Body of pancreas (tissue), 4 donors: ENCODE results near the gene SAMD3. TPM values are rescaled to one million over a fixed set of nuclear protein-coding genes. Genes with fewer than 3 reads are reported as not detected.
"Not testable (repeated sequence)": the region's sequence is repeated elsewhere in the genome, so short reads cannot be mapped to it uniquely, and the experiment has no call there.

Experiments
- ATAC-seq: fragments of 150-250 bp; one replicate; pipeline ENCODE4 v1.9.1; 2016
- DNase-seq, 4 donors: peaks; one replicate each; pipeline ENCODE4 v3.0.0-alpha.2; 2019
- H3K27ac ChIP-seq, 4 donors: fragments of 200-600 bp; sonication (generic); 1 replicate in 3 of 4; 2 replicates in 1 of 4; pipeline versions ENCODE4 v1.5.1 to v1.6.1; 2016 to 2019; ENCODE audit warnings: mild to moderate bottlenecking in 1 of 4, mixed read lengths in 1 of 4, moderate library complexity in 1 of 4
- H3K27me3 ChIP-seq, 2 donors: fragments of 200-600 bp; sonication (generic); one replicate each; pipeline ENCODE4 v1.6.0; 2016; ENCODE audit warnings: mild to moderate bottlenecking in 1 of 2
- H3K36me3 ChIP-seq, 2 donors: fragments of 200-600 bp; sonication (generic); replicated peaks in 1 of 2; 2 replicates each; pipeline ENCODE4 v1.5.1; 2016; ENCODE audit warnings: low read depth in 2 of 2; ENCODE audit not compliant: insufficient read depth in 1 of 2
- H3K4me1 ChIP-seq: fragments of 200-600 bp; sonication (generic); one replicate; pipeline ENCODE4 v1.6.0; 2016
- H3K4me3 ChIP-seq, 2 donors: fragments of 200-600 bp; sonication (generic); 1 replicate in 1 of 2; 2 replicates in 1 of 2; pipeline ENCODE4 v1.5.1; 2016 to 2019
- H3K9me3 ChIP-seq, 3 donors: fragments of 200-600 bp; sonication (generic); 1 replicate in 2 of 3; 2 replicates in 1 of 3; pipeline ENCODE4 v1.5.1; 2016
- POLR2A ChIP-seq, 3 donors: fragments of 450-650 bp; IDR thresholded peaks; one replicate each; pipeline ENCODE4 v1.6.1; 2016; ENCODE audit warnings: antibody characterized with exemption in 3 of 3, mild to moderate bottlenecking in 2 of 3
- WGBS, 2 donors: methylation state at CpG; one replicate each; pipeline ENCODE4 v1.1.5; 2017; 5-methylcytosine and 5-hydroxymethylcytosine counted together
- intact Hi-C: fragments of 100-400 bp; cut with DNase I; formaldehyde crosslinking; loops from one replicate; pipeline ENCODE4 v1.15.1; 2023
- total RNA-seq, 2 donors: library from RNA; depleted of rRNA; stranded (reverse); fragments of >200 nt; gene quantifications; one replicate each; pipeline ENCODE4 v1.1.0, GENCODE V29; 2016
- TF ChIP-seq, protein P1 (sequence below), 7 experiments: fragments of 450-650 bp in 4 of 7; fragments of 200-600 bp in 3 of 7; sonication (generic) in 3 of 7; IDR thresholded peaks; one replicate each; pipeline ENCODE4 v1.5.1; 2016 to 2019; ENCODE audit warnings: antibody characterized with exemption in 7 of 7

The SAMD3 gene
- total RNA-seq, 2 donors from 2014 or later: 0.52 to 20.4 TPM

DNA sequence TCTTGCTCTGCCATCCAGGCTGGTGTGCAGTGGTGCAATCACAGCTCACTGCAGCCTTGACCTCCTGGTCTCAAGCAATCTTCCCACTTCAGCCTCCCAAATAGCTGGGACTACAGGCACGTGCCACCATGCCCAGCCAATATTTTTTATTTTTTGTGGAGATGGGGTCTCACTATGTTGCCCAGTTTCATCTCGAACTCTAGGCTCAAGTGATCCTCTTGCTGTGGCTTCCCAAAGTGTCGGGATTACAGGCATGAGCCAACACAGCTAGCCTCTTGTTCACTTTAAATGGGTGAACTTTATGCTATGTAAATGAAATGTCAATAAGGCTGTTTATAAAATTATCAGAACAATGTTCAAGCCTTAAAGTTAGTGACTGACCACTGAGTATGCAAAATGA, 37.1 kb downstream of the SAMD3 start:
- ATAC-seq: no peak
- DNase-seq: no peak
- Histone ChIP-seq H3K27ac (no peak overlapping the region), H3K4me1 (no peaks in the 10 kb centered on the region), H3K4me3 (no peak overlapping the region), H3K9me3 (no peaks in the 10 kb centered on the region), H3K36me3 (no peaks in the 10 kb centered on the region), H3K27me3 (no peaks in the 10 kb centered on the region)
- intact Hi-C loops: no loop called here
- WGBS, 2 donors: 64 to 75% methylated on average over 3 of the region's 3 CpGs
- TF ChIP-seq POLR2A (IDR thresholded peaks at IDR 0.05): no peak
- TF ChIP-seq, protein P1, sequence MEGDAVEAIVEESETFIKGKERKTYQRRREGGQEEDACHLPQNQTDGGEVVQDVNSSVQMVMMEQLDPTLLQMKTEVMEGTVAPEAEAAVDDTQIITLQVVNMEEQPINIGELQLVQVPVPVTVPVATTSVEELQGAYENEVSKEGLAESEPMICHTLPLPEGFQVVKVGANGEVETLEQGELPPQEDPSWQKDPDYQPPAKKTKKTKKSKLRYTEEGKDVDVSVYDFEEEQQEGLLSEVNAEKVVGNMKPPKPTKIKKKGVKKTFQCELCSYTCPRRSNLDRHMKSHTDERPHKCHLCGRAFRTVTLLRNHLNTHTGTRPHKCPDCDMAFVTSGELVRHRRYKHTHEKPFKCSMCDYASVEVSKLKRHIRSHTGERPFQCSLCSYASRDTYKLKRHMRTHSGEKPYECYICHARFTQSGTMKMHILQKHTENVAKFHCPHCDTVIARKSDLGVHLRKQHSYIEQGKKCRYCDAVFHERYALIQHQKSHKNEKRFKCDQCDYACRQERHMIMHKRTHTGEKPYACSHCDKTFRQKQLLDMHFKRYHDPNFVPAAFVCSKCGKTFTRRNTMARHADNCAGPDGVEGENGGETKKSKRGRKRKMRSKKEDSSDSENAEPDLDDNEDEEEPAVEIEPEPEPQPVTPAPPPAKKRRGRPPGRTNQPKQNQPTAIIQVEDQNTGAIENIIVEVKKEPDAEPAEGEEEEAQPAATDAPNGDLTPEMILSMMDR (IDR thresholded peaks at IDR 0.05): no peak

DNA sequence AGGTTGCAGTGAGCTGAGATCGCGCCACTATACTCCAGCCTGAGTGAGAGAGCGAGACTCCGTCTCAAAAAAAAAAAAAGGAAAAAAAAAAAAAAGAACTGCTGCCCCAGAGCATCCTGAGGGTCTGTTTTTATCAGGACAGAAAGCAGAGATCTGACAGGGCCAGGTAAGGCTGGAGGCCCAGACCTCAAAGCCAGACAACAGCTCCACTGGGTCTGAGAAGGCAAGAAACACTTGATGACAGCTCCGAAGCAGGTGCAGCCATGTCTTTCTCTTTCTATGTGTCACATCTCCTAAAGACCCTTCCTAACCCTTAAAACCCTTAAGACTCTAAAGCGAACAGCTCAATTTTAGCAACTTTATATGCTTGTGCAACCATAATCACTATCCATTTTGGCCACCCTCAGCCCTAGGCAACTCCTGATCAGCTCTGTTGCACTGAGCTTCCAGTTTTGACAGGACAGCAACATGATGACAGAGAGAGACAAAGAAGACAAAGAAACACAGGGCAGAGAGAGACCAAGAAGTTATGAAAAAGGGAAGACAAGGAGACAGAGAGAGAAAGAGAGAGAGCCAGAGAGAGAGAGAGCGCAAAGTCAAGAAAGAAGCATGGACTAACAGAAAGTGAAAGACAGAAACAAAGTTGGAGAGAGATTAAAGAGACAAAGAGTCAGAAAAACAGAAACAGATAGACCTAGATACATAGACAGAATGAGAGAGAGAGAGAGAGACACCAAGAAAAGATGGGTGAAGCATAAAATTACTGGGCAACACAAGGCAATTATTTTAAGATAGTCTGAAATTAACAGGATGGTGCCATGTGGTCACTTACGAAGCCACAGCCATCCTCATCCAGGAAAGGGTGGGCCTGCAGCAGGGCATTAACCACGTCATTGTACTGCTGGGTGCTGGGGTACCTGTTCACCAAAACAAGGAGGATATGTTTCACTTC, 39.2 kb downstream of the SAMD3 start:
- intact Hi-C loops: no loop called here
- Histone ChIP-seq H3K4me1 (no peaks in the 10 kb centered on the region), H3K4me3 (no peak overlapping the region), H3K27ac (no peak overlapping the region), H3K27me3 (no peaks in the 10 kb centered on the region), H3K9me3 (no peaks in the 10 kb centered on the region), H3K36me3 (no peaks in the 10 kb centered on the region)
- ATAC-seq: no peak
- no peak for DNase-seq
- 74 to 86% methylated on average over 9 of the region's 9 CpGs for WGBS, 2 donors
- no peak for TF ChIP-seq POLR2A (IDR thresholded peaks at IDR 0.05)
- TF ChIP-seq, protein P1 (IDR thresholded peaks at IDR 0.05): no peak

DNA sequence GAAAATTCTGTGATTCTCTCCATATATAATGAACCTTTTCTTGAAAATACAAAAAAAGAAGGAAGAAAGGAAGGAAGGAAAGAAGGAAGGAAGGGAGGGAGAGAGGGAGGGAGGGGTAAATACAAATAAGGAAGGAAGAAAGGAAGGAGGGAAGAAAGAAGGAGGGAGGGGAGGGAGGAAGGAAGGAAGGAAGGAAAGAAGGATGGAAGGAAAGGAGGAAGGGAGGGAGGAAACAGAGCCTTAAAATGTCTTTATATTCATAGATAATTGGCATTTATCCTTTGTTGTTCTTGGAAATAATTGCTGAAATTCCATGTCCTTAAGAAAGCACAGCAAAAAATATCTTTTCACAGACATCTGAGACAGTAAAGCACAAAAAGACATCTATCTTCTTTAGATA, 40.3 kb downstream of the SAMD3 start:
- Histone ChIP-seq H3K9me3 (no peaks in the 10 kb centered on the region), H3K4me3 (no peak overlapping the region), H3K36me3 (no peaks in the 10 kb centered on the region), H3K27me3 (no peaks in the 10 kb centered on the region), H3K4me1 (no peaks in the 10 kb centered on the region), H3K27ac (no peak overlapping the region)
- TF ChIP-seq POLR2A (IDR thresholded peaks at IDR 0.05): no peak
- TF ChIP-seq, protein P1 (IDR thresholded peaks at IDR 0.05): no peak
- ATAC-seq: no peak
- intact Hi-C loops: no loop called here
- no peak for DNase-seq

- Histone ChIP-seq H3K4me1 (no peaks in the 10 kb centered on the region), H3K36me3 (no peaks in the 10 kb centered on the region), H3K9me3 (no peaks in the 10 kb centered on the region), H3K4me3 (no peak overlapping the region), H3K27me3 (no peaks in the 10 kb centered on the region), H3K27ac (no peak overlapping the region)
- no peak for DNase-seq
- ATAC-seq: no peak
- 72 to 80% methylated on average over 1 of the region's 1 CpG for WGBS, 2 donors
- TF ChIP-seq POLR2A (IDR thresholded peaks at IDR 0.05): no peak
- intact Hi-C loops: no loop called here
Measured at GRCh38 chr6:130178692-130179091, 44.1 kb downstream of the SAMD3 start.

DNA sequence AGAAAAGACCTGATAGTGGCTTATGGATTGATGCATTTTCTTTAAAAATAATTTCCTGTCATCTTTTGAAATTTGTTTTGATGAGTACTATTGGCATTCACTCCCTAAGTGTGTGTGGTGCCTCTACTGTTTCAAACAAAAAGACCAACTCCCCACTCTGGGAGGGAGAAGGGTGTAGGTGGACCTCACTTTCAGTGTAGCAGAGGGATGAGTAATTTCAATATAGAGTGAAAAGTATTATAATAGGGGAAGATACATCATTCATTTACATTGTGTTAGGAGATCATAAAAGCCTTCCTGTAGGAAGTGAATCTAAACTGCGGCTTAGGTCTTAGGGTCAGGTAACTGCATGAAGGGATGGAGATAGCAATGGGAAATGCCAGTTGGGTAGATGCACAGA, 46.4 kb downstream of the SAMD3 start:
- DNase-seq (no peak), ATAC-seq (no peak)
- intact Hi-C loops: no loop called here
- Histone ChIP-seq H3K27me3 (no peaks in the 10 kb centered on the region), H3K4me1 (no peaks in the 10 kb centered on the region), H3K9me3 (no peaks in the 10 kb centered on the region), H3K27ac (no peak overlapping the region), H3K36me3 (no peaks in the 10 kb centered on the region), H3K4me3 (no peak overlapping the region)
- TF ChIP-seq, protein P1 (IDR thresholded peaks at IDR 0.05): no peak
- TF ChIP-seq POLR2A (IDR thresholded peaks at IDR 0.05): no peak
- WGBS, 2 donors: 79 to 95% methylated on average over 1 of the region's 1 CpG

DNA sequence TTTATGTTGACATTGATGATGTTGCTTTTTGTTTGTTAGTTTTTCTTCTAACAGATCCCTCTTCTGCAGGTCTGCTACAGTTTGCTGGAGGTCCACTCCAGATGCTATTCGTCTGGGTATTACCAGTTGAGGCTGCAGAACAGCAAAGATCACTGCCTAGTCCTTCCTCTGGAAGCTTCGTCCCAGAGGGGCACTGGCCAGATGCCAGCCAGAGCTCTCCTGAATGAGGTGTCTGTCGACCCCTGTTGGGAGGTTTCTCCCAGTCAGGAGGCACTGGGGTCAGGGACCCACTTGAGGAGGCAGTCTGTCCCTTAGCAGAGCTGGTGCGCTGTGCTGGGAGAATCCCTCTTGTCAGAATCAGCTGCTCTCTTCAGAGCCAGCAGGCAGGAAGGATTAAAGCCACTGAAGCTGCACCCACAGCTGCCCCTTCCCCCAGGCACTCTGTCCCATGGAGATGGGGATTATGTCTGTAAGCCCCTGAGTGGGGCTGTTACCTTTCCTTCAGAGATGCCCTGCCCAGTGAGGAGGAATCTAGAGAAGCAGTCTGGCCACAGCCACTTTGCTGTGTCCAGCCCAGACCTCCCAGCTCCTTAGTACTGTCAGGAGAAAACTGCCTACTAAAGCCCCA, 49.3 kb downstream of the SAMD3 start:
- H3K4me3 ChIP-seq, intact Hi-C loops, DNase-seq, H3K4me1 ChIP-seq, H3K9me3 ChIP-seq, H3K36me3 ChIP-seq, H3K27ac ChIP-seq, H3K27me3 ChIP-seq, ATAC-seq: not testable (repeated sequence)
- WGBS, 2 donors: 51 to 61% methylated on average over 3 to 4 of the region's 4 CpGs

DNA sequence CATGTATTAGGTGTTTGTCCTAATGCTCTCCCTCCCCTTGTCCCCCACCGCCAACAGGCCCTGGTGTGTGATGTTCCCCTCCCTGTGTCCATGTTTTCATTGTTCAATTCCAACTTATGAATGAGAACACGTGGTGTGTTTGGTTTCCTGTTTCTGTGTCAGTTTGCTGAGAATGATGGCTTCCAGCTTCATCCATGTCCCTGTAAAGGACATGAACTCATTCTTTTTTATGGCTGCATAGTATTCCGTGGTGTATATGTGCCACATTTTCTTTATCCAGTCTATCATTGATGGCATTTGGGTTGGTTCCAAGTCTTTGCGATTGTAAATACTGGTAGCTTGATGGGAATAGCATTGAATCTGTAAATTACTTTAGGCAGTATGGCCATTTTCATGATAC, 52.6 kb downstream of the SAMD3 start:
- intact Hi-C loops, ATAC-seq, H3K4me1 ChIP-seq, DNase-seq, H3K9me3 ChIP-seq, H3K36me3 ChIP-seq, H3K27ac ChIP-seq, H3K4me3 ChIP-seq, H3K27me3 ChIP-seq: not testable (repeated sequence)
- WGBS, 2 donors: 73 to 81% methylated on average over 4 of the region's 4 CpGs
